K562 (cell line): Measurements from ENCODE around the gene DRAXIN. TPM values are rescaled to one million over a fixed set of nuclear protein-coding genes. Genes with fewer than 3 reads are reported as not detected.
A peak's percentile ranks its signal among the peaks of the same experiment; 100 is the strongest.

ENCODE experiments used
- ARID4B ChIP-seq: sonication (generic); formaldehyde crosslinking; IDR thresholded peaks from 2 replicates; pipeline ENCODE4 v1.8.0; 2022; ENCODE audit warnings: mild to moderate bottlenecking, missing genetic modification reagents
- CEBPG ChIP-seq, 3 experiments: fragments of 200-800 bp in 1 of 3; sonication (Bioruptor generic) in 1 of 3; sonication (generic) in 1 of 3; formaldehyde crosslinking in 1 of 3; IDR thresholded peaks in 2 of 3; conservative IDR thresholded peaks in 1 of 3; 2 replicates each; pipeline versions ENCODE4 v1.6.1 to v1.8.0; 2016 to 2022; ENCODE audit warnings: missing compliant biosample characterization in 2 of 3, missing genetic modification characterization in 2 of 3, mild to moderate bottlenecking in 1 of 3, missing genetic modification reagents in 1 of 3
- FOXA3 ChIP-seq, 2 experiments: fragments of 450-650 bp in 1 of 2; sonication (generic) in 1 of 2; formaldehyde crosslinking; IDR thresholded peaks in 1 of 2; conservative IDR thresholded peaks in 1 of 2; 2 replicates each; pipeline versions ENCODE4 v1.4.0 to v1.8.0; 2020 to 2022; ENCODE audit warnings: mild to moderate bottlenecking in 2 of 2, missing genetic modification reagents in 1 of 2
- KDM5B ChIP-seq: fragments of 200-600 bp; sonication (generic); IDR thresholded peaks from 2 replicates; pipeline ENCODE4 v1.6.1; 2012; ENCODE audit warnings: low read depth, mild to moderate bottlenecking, moderate library complexity, low read length, control low read depth, inconsistent platforms; ENCODE audit not compliant: insufficient replicate concordance
- MEIS2 ChIP-seq: fragments of 450-650 bp; IDR thresholded peaks from 2 replicates; pipeline ENCODE4 v1.6.1; 2014; ENCODE audit warnings: mild to moderate bottlenecking; ENCODE audit not compliant: partially characterized antibody
- ZBTB7A ChIP-seq: IDR thresholded peaks from 2 replicates; pipeline ENCODE4 v1.6.1; 2011; ENCODE audit warnings: low read depth, mild to moderate bottlenecking, low read length, moderate library complexity, borderline replicate concordance; ENCODE audit not compliant: control insufficient read depth
- ZNF695 ChIP-seq: fragments of 450-650 bp; formaldehyde crosslinking; IDR thresholded peaks from 2 replicates; pipeline ENCODE4 v1.4.0; 2020; ENCODE audit warnings: mild to moderate bottlenecking, moderate library complexity
- polyA plus RNA-seq, 8 experiments: library from polyadenylated mRNA; depleted of rRNA in 4 of 8; stranded (reverse) in 5 of 8; unstranded in 3 of 8; fragments of >200 nt; fragmentation: Nextera tagmentation in 2 of 8; fragmentation: Illumina TruSeq in 1 of 8; extraction: Ambion mirVana in 2 of 8; extraction: Trizol in 1 of 8; gene quantifications; 2 replicates each; pipeline versions ENCODE4 v1.2.1 to v1.2.3, GENCODE V29; 2011 to 2014; ENCODE audit warnings: inconsistent platforms in 1 of 8, missing spikeins in 1 of 8
- total RNA-seq, 7 experiments: library from RNA; depleted of rRNA in 6 of 7; stranded (reverse); fragments of >200 nt in 6 of 7; fragmentation: Illumina TruSeq in 2 of 7; extraction: Trizol in 2 of 7; gene quantifications; 2 replicates each; pipeline versions ENCODE4 v1.2.1 to v1.2.3, GENCODE V29; 2011 to 2021; ENCODE audit warnings: low replicate concordance in 1 of 7
- TF ChIP-seq, protein P1 (sequence below): sonication (generic); formaldehyde crosslinking; IDR thresholded peaks from 2 replicates; pipeline ENCODE4 v1.8.0; 2022; ENCODE audit warnings: mild to moderate bottlenecking, missing genetic modification reagents
- TF ChIP-seq, protein P2 (sequence below), 2 experiments: fragments of 450-650 bp in 1 of 2; sonication (generic) in 1 of 2; formaldehyde crosslinking in 1 of 2; IDR thresholded peaks; 2 replicates each; pipeline versions ENCODE4 v1.7.1 to v1.9.0; 2016 to 2022; ENCODE audit warnings: inconsistent platforms in 1 of 2, mild to moderate bottlenecking in 1 of 2, missing genetic modification reagents in 1 of 2

DRAXIN gene
- total and polyA plus RNA-seq, 9 of the 15 experiments (the other 6 are each of a cell fraction or from before 2014, with no cell fraction given), result 0.01 to 0.04 (median 0.01) TPM; not detected in 6

- TF ChIP-seq KDM5B (peak; percentile 39), MEIS2 (no peak), ZBTB7A (peak; percentile 83; the same call in 1 of the 2 replicates), ZNF695 (CRISPR knock-in tag) (0 out of 2 replicates have a peak, but pooled peaks have one; percentile 9), CEBPG (CRISPR knock-in tag; IDR thresholded peaks at IDR 0.05) (peak; percentile 11; the same call in 1 of the 2 replicates), CEBPG (tag; conservative IDR thresholded peaks at IDR 0.05 in 1 of 2, IDR thresholded peaks at IDR 0.05 in 1 of 2) (no peak), FOXA3 (CRISPR knock-in tag; conservative IDR thresholded peaks at IDR 0.05 in 1 of 2, IDR thresholded peaks at IDR 0.05 in 1 of 2) (peak in 1 of 2 experiments; percentile 39; a peak in 1 of 4 replicates), ARID4B (CRISPR knock-in tag) (peak; percentile 2; the same call in 1 of the 2 replicates)
- TF ChIP-seq, protein P1, sequence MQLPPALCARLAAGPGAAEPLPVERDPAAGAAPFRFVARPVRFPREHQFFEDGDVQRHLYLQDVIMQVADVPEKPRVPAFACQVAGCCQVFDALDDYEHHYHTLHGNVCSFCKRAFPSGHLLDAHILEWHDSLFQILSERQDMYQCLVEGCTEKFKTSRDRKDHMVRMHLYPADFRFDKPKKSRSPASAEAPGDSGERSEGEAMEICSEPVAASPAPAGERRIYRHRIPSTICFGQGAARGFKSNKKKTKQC (CRISPR knock-in tag), result no peak
- TF ChIP-seq, protein P2, sequence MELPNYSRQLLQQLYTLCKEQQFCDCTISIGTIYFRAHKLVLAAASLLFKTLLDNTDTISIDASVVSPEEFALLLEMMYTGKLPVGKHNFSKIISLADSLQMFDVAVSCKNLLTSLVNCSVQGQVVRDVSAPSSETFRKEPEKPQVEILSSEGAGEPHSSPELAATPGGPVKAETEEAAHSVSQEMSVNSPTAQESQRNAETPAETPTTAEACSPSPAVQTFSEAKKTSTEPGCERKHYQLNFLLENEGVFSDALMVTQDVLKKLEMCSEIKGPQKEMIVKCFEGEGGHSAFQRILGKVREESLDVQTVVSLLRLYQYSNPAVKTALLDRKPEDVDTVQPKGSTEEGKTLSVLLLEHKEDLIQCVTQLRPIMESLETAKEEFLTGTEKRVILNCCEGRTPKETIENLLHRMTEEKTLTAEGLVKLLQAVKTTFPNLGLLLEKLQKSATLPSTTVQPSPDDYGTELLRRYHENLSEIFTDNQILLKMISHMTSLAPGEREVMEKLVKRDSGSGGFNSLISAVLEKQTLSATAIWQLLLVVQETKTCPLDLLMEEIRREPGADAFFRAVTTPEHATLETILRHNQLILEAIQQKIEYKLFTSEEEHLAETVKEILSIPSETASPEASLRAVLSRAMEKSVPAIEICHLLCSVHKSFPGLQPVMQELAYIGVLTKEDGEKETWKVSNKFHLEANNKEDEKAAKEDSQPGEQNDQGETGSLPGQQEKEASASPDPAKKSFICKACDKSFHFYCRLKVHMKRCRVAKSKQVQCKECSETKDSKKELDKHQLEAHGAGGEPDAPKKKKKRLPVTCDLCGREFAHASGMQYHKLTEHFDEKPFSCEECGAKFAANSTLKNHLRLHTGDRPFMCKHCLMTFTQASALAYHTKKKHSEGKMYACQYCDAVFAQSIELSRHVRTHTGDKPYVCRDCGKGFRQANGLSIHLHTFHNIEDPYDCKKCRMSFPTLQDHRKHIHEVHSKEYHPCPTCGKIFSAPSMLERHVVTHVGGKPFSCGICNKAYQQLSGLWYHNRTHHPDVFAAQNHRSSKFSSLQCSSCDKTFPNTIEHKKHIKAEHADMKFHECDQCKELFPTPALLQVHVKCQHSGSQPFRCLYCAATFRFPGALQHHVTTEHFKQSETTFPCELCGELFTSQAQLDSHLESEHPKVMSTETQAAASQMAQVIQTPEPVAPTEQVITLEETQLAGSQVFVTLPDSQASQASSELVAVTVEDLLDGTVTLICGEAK (IDR thresholded peaks at IDR 0.05), result peak; percentile 41; the same call in 1 of the 2 replicates
- TF ChIP-seq, protein P2 (CRISPR knock-in tag; IDR thresholded peaks at IDR 0.05), result no peak
These were observed 27.0 kb upstream of the DRAXIN start (continued) for GRCh38 chr1:11664336-11665065.
